ENCODE data around the gene GNB5.
"Not testable (repeated sequence)": the region's sequence is repeated elsewhere in the genome, so short reads cannot be mapped to it uniquely, and the experiment has no call there.

The GNB5 gene

GRCh38 chr15:52086011-52086786, 105.0 kb downstream of the GNB5 start:
- no peak for DNase-seq

GRCh38 chr15:52085299-52085698, 105.9 kb downstream of the GNB5 start:
- DNase-seq: no peak

DNA sequence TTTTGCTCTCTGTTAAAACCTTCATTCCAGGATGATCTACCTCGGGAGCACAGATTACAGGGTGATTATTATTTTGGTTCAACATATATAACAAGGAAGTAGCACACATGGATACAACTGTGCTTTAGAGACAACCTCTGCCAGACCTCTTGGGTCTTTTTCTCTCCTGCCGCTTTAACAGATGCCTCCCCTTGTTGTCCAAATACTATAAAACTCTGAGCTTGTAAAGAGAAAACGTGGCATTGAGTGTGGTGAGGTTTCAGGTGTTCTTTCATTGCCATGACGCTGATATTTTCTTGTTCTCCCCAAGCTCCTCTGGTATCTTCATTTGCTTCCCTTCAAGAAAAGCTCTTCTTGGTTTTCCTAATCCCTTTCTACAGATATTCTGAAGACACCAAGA, 107.6 kb downstream of the GNB5 start:
- no peak for DNase-seq

DNA sequence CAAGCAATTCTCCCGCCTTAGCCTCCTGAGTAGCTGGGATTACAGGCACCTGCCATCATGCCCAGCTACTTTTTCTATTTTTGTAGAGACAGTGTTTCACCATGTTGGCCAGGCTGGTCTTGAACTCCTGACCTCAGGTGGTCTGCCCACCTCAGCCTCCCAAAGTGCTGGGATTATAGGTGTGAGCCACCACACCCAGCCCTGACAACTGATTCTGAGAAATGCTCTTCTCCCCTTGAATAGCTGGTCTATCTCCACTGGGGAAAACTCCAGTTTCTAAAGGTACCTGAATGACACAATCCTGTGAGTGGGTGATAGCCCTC, 108.2 kb downstream of the GNB5 start:
- DNase-seq: not testable (repeated sequence)

- no peak for DNase-seq
Observed at GRCh38 chr15:52082197-52083036, 108.8 kb downstream of the GNB5 start.

DNA sequence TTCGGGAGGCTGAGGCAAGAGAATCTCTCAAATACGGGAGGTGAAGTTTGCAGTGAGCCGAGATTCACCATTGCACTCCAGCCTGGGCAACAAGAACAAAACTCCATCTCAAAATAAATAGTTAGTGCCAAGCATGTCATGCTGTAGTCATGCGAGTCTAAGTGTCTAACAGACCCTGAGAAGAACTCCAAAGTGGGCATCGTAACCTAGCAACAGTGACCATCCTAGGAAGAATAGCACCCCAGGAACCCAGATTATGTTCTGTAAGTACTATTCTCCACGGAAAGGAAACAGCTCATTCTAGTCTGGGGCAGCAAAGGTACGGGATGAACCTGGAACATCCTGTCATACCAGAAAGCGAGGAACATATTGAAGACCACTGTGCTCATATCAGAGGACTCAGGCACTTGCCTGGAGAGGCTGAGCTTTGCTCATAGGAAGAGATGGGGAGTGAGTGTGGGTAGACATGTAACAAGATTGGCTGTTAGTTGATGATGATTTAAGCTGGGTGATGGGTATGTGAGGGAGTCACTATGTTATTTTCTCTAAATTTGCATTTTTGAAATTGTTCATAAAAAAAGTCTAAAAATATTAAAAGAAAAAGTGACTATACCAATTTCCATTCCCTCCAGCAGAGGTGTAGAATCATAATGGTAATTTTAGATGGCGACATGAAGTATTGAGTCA, 110.3 kb downstream of the GNB5 start:
- DNase-seq: peak; percentile 54

DNA sequence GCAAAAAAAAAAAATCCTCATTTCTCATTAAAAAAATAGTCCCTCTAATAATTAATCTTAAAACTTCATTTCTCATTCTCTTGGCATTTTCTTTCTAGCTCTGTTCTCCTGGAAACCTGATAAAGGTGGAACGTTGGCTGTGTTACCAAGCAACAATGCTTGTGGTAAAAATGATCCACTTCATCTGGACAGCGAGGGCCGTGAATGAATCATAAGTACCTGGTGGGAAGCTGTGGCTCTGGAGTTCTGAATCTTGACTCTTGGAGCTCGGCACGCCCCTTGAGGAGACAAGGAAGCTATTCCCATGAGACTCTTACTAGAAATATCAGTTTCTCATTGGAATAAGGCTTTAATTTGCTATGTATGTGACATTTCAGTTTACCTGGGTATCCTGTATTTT, 111.2 kb downstream of the GNB5 start:
- peak; percentile 56 for DNase-seq

- DNase-seq: peak; percentile 10
Observed at GRCh38 chr15:52078876-52079700, 112.1 kb downstream of the GNB5 start.

GRCh38 chr15:52078197-52078875, 112.9 kb downstream of the GNB5 start:
- no peak for DNase-seq

GRCh38 chr15:52076889-52077781, 114.1 kb downstream of the GNB5 start:
- no peak for DNase-seq

DNA sequence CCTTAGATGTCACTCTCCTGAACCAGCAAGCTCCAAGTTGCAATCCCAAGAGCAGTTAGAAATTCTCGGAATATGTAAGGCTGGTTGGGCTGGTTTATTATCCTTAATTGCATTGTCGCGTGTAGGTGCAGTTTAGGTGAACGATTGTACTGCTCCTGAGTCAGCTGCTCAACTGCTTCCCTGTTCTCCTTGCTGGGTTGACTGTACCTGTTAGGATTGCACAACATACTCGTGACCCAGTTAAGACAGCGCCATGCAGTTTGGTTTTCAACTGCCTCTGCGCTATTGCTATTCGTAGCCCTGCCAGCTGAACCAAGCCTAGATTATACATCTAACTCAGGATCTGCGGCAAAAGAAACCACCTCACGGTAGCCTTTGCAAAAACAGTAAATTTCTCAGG, 119.6 kb downstream of the GNB5 start:
- DNase-seq: no peak

DNA sequence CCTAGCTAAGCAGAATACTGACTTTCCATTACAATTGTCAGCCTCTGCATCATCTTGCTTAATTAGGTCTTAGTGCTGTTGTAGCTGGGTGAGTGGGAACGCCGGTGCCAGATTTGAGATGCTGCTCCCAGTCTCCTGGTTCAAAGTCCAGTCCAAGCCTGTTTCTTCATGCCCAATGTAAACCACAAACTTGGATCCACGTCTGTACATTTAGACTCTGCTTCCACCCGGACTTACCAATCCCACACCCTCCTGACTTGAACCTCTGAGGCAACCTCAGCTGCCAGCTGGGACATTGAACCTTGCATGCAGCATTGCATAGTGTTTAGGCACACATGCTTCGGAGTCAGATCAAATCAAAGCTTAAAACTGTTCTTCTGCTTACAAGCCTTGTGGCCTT, 121.6 kb downstream of the GNB5 start:
- DNase-seq: no peak

- DNase-seq: peak; percentile 34
Observed at GRCh38 chr15:52068004-52068615, 123.1 kb downstream of the GNB5 start.

DNA sequence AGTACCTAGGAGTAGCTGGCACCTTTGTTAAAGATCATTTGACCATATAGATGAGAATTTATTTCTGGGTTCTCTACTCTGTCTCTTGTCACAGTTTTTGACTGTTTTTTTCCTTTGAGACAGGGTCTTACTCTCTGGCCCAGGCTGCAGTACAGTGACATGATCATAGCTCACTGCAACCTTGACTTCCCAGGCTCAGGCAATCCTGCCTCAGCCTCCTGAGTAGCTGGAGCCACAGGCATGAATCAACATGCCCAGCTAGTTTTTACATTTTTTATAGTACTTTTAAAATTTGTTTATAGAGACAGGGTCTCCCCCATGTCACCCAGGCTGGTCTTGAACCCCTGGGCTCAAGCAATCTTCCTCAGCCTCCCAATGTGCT, 123.7 kb downstream of the GNB5 start:
- no peak for DNase-seq

GRCh38 chr15:52066842-52067544, 124.2 kb downstream of the GNB5 start:
- no peak for DNase-seq
